Panc1 (cell line): ENCODE data around the gene NFATC2. TPM values are rescaled to one million over a fixed set of nuclear protein-coding genes. Genes with fewer than 3 reads are reported as not detected.
A peak's percentile ranks its signal among the peaks of the same experiment; 100 is the strongest.

Experiments
- ATAC-seq: fragments of 200-7000 bp; cut with Tn5 transposase; 2 replicates; pipeline ENCODE4 v1.9.1; 2020; ENCODE audit warnings: mild to moderate bottlenecking, moderate library complexity
- BruUV-seq: library from RNA; stranded (reverse); fragments of 400-500 nt; replicated peaks from 2 replicates; lab custom pipeline; 2021; lab: Mats Ljungman, UMichigan
- CTCF ChIA-PET: fragments of 300-600 bp; sonication (Branson Sonifier 250); formaldehyde crosslinking; loops from one replicate; lab custom pipeline; 2022; ENCODE audit warnings: antibody characterized with exemption; lab: Charles Lee
- POLR2A ChIA-PET: fragments of 300-600 bp; sonication (Branson Sonifier 250); formaldehyde crosslinking; loops from one replicate; lab custom pipeline; 2022; ENCODE audit warnings: antibody characterized with exemption; lab: Charles Lee
- DNase-seq: peaks from one replicate; pipeline ENCODE4 v3.0.0-alpha.2; 2010; ENCODE audit warnings: low read depth, low spot score
- H3K27ac ChIP-seq: 2 replicates; pipeline ENCODE4 v1.5.1; 2011; ENCODE audit warnings: mild to moderate bottlenecking, low read length, inconsistent platforms
- H3K27me3 ChIP-seq: fragments of 200-500 bp; sonication (Bioruptor generic); 2 replicates; pipeline ENCODE4 v1.6.0; 2014; ENCODE audit warnings: low read length, inconsistent platforms; ENCODE audit not compliant: control insufficient read depth, insufficient read depth
- H3K36me3 ChIP-seq: fragments of 200-500 bp; sonication (Bioruptor generic); 2 replicates; pipeline ENCODE4 v1.5.1; 2014; ENCODE audit warnings: inconsistent platforms, mild to moderate bottlenecking, low read length, moderate library complexity; ENCODE audit not compliant: control insufficient read depth, insufficient read depth
- H3K4me1 ChIP-seq: 2 replicates; pipeline ENCODE4 v1.5.1; 2011; ENCODE audit warnings: inconsistent platforms, mild to moderate bottlenecking, low read length, moderate library complexity; ENCODE audit not compliant: control insufficient read depth, insufficient read depth
- H3K4me3 ChIP-seq, 2 experiments: 2 replicates each; pipeline ENCODE4 v1.5.1; 2011 to 2012; ENCODE audit warnings: low read depth in 2 of 2, low read length in 2 of 2, mild to moderate bottlenecking in 2 of 2, inconsistent platforms in 1 of 2, moderate library complexity in 1 of 2
- H3K9me3 ChIP-seq: fragments of 200-500 bp; sonication (Bioruptor generic); 2 replicates; pipeline ENCODE4 v1.5.1; 2014; ENCODE audit warnings: low read depth, mild to moderate bottlenecking, inconsistent platforms, low read length, moderate library complexity; ENCODE audit not compliant: control insufficient read depth, insufficient read depth
- POLR2AphosphoS5 ChIP-seq: IDR thresholded peaks from 2 replicates; pipeline ENCODE4 v1.6.1; 2012; ENCODE audit warnings: mild to moderate bottlenecking, low read depth, low read length, moderate library complexity
- REST ChIP-seq, 2 experiments: IDR thresholded peaks; 2 replicates each; pipeline ENCODE4 v1.6.1; 2011 to 2012; ENCODE audit warnings: low read depth in 2 of 2, control low read depth in 1 of 2, low read length in 1 of 2, mild to moderate bottlenecking in 1 of 2, moderate library complexity in 1 of 2; ENCODE audit not compliant: insufficient read depth in 1 of 2
- SIN3A ChIP-seq: IDR thresholded peaks from 2 replicates; pipeline ENCODE4 v1.6.1; 2012; ENCODE audit warnings: low read depth, mild to moderate bottlenecking, low read length, moderate library complexity, borderline replicate concordance; ENCODE audit not compliant: insufficient read depth
- TCF7L2 ChIP-seq: IDR thresholded peaks from 2 replicates; pipeline ENCODE4 v1.6.1; 2011; ENCODE audit warnings: mild to moderate bottlenecking, low read depth, low read length, inconsistent platforms
- in situ Hi-C: cut with HindIII; loops from 2 replicates; pipeline ENCODE4 v1.10.0; 2016; ENCODE audit warnings: low sequenced_read_pairs, low pct_unique_long_range_greater_than_20kb
- intact Hi-C: fragments of 100-400 bp; cut with micrococcal nuclease; formaldehyde crosslinking; loops from one replicate; pipeline ENCODE4 v1.10.0; 2022; ENCODE audit not compliant: unreplicated experiment
- total RNA-seq: library from RNA; stranded (reverse); gene quantifications from one replicate; pipeline ENCODE4 v1.2.1, GENCODE V29; 2021; ENCODE audit not compliant: unreplicated experiment
- TF ChIP-seq, protein P1 (sequence below): fragments of 450-650 bp; IDR thresholded peaks from 2 replicates; pipeline ENCODE4 v1.5.1; 2017; ENCODE audit warnings: mild to moderate bottlenecking

Gene NFATC2
- total RNA-seq, 1 experiment from 2014 or later = 10.6 TPM

DNA sequence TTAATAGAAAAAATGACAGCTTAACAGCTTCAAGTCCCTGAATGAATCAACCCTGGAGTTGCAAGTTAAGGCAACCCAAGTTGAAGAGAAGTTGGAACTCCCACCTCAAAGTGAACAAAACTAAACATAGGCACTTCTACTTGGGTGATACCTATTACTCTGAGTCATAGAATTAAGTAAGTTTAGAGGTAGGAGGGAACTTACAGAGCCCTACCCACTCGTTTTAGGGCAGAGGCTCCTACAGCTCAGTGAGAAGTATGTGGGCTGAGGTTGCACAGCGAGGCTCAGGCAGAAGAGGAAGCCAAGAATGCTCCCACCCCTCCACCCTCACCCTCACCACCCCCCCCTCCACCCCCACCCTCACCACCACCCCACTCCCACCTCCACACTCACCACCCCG lies 42.2 kb downstream of the NFATC2 start:
- H3K27me3 ChIP-seq = no peaks in the 10 kb centered on the region
- CTCF ChIA-PET = interaction anchor here (0.6 kb wide), 1 partner anchor 15 kb away, joined by 4 read pairs; no protein-coding TSS in a partner anchor
- in situ Hi-C loops = no loop called here
- H3K4me3 ChIP-seq = no peak overlapping the region
- no peak for ATAC-seq
- BruUV-seq = no TSS peak
- DNase-seq = no peak
- intact Hi-C loops = no loop called here
- peaks cover 19% of the 10 kb centered on the region for H3K4me1 ChIP-seq
- no peak for TF ChIP-seq TCF7L2
- TF ChIP-seq, protein P1, sequence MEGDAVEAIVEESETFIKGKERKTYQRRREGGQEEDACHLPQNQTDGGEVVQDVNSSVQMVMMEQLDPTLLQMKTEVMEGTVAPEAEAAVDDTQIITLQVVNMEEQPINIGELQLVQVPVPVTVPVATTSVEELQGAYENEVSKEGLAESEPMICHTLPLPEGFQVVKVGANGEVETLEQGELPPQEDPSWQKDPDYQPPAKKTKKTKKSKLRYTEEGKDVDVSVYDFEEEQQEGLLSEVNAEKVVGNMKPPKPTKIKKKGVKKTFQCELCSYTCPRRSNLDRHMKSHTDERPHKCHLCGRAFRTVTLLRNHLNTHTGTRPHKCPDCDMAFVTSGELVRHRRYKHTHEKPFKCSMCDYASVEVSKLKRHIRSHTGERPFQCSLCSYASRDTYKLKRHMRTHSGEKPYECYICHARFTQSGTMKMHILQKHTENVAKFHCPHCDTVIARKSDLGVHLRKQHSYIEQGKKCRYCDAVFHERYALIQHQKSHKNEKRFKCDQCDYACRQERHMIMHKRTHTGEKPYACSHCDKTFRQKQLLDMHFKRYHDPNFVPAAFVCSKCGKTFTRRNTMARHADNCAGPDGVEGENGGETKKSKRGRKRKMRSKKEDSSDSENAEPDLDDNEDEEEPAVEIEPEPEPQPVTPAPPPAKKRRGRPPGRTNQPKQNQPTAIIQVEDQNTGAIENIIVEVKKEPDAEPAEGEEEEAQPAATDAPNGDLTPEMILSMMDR = no peak
- no peak for TF ChIP-seq REST (IDR thresholded peaks at IDR 0.05; ENCODE audit: insufficient read depth in 1 of 2, low read depth in 2 of 2, low read length in 1 of 2)
- TF ChIP-seq SIN3A = no peak
- TF ChIP-seq POLR2AphosphoS5 = no peak
- H3K36me3 ChIP-seq = no peaks in the 10 kb centered on the region
- no peaks in the 10 kb centered on the region for H3K9me3 ChIP-seq
- POLR2A ChIA-PET = no interaction called here
- H3K27ac ChIP-seq = peak overlapping the region; percentile 26; the same call in 1 of the 2 replicates

DNA sequence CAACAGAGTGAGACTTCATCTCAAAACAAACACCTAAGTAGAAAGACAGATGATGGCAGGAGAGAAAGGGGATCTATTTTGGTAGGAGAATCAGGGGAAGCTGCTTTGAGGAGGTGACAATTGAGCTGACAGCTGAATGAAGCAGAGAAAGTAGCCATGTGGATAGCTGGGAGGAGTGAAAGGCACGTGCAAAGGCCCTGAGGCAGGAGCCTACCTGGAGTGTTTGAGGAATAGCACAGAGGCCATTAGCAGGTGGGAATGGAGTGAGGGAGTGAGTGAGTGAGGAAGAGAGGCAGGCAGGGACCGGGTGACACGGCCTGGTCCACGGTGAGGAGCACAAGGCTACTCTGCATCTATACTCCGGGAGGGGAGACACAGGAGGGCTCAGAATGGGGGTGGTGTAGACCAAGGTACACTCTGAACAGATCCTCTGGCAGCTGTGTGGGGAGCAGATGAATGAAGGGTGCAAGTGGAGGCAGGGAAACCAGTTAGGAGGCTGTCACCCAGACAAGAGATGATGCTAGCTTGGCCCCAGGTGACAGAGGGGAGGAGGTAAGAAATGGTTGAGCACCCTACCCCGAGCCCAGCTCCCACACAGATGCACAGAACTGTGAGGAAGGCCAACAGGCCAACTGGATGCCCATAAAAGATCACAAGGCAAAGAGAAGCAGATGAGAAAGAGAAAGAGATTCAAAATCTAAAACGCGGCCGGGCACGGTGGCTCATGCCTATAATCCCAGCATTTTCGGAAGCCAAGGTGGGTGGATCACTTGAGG lies 43.6 kb downstream of the NFATC2 start:
- in situ Hi-C loops = no loop called here
- TF ChIP-seq SIN3A (no peak), REST (IDR thresholded peaks at IDR 0.05; ENCODE audit: insufficient read depth in 1 of 2, low read depth in 2 of 2, low read length in 1 of 2) (no peak), TCF7L2 (no peak), POLR2AphosphoS5 (no peak)
- TF ChIP-seq, protein P1 = no peak
- ATAC-seq (no peak), DNase-seq (no peak)
- ChIA-PET CTCF (interaction anchor here (0.6 kb wide), 1 partner anchor 281 kb away, joined by 6 read pairs; no protein-coding TSS in a partner anchor), POLR2A (no interaction called here)
- intact Hi-C loops = no loop called here
- peaks cover 19% of the 10 kb centered on the region for H3K4me1 ChIP-seq
- H3K9me3 ChIP-seq = no peaks in the 10 kb centered on the region
- no peaks in the 10 kb centered on the region for H3K27me3 ChIP-seq
- H3K36me3 ChIP-seq = no peaks in the 10 kb centered on the region
- H3K27ac ChIP-seq = no peak overlapping the region
- no peak overlapping the region for H3K4me3 ChIP-seq
- BruUV-seq = no TSS peak
